ENCODE data around the gene NOTO.
"Not testable (repeated sequence)": the region's sequence is repeated elsewhere in the genome, so short reads cannot be mapped to it uniquely, and the experiment has no call there.

The NOTO gene

GRCh38 chr2:73202156-73203054 lies at the start of gene NOTO:
NOTO (plus strand) TSS chr2:73202574; CDS start chr2:73202667, 93 bp downstream.
- DNase-seq (ENCODE audit: low read depth, low spot score), result no peak

GRCh38 chr2:73156539-73157124 lies 45.7 kb upstream of the NOTO start:
- DNase-seq (ENCODE audit: low read depth, low spot score), result no peak

- DNase-seq (ENCODE audit: low read depth, low spot score), result no peak
Observed at GRCh38 chr2:73162856-73163391, 39.5 kb upstream of the NOTO start.

- DNase-seq (ENCODE audit: low read depth, low spot score), result no peak
Observed at GRCh38 chr2:73163483-73164367, 38.6 kb upstream of the NOTO start.

- DNase-seq (ENCODE audit: low read depth, low spot score), result not testable (repeated sequence)
Observed at GRCh38 chr2:73165978-73166377, 36.4 kb upstream of the NOTO start.

- not testable (repeated sequence) for DNase-seq (ENCODE audit: low read depth, low spot score)
Observed at GRCh38 chr2:73166813-73167212, 35.6 kb upstream of the NOTO start.

- not testable (repeated sequence) for DNase-seq (ENCODE audit: low read depth, low spot score)
Observed at GRCh38 chr2:73168348-73168747, 34.0 kb upstream of the NOTO start.

- DNase-seq (ENCODE audit: low read depth, low spot score), result not testable (repeated sequence)
Observed at GRCh38 chr2:73170341-73170740, 32.0 kb upstream of the NOTO start.

- DNase-seq (ENCODE audit: low read depth, low spot score), result no peak
Observed at GRCh38 chr2:73172963-73173362, 29.4 kb upstream of the NOTO start.

- no peak for DNase-seq (ENCODE audit: low read depth, low spot score)
Observed at GRCh38 chr2:73173781-73174180, 28.6 kb upstream of the NOTO start.

- DNase-seq (ENCODE audit: low read depth, low spot score), result no peak
Observed at GRCh38 chr2:73174244-73174643, 28.1 kb upstream of the NOTO start.

- DNase-seq (ENCODE audit: low read depth, low spot score), result no peak
Observed at GRCh38 chr2:73174941-73175662, 27.3 kb upstream of the NOTO start.

- no peak for DNase-seq (ENCODE audit: low read depth, low spot score)
Observed at GRCh38 chr2:73175663-73176204, 26.6 kb upstream of the NOTO start.

GRCh38 chr2:73176205-73176880 lies 26.0 kb upstream of the NOTO start:
- DNase-seq (ENCODE audit: low read depth, low spot score), result no peak

GRCh38 chr2:73176881-73177644 lies 25.3 kb upstream of the NOTO start:
- no peak for DNase-seq (ENCODE audit: low read depth, low spot score)

GRCh38 chr2:73177645-73178255 lies 24.6 kb upstream of the NOTO start:
- DNase-seq (ENCODE audit: low read depth, low spot score), result no peak

- no peak for DNase-seq (ENCODE audit: low read depth, low spot score)
Observed at GRCh38 chr2:73185965-73186364, 16.4 kb upstream of the NOTO start.

- no peak for DNase-seq (ENCODE audit: low read depth, low spot score)
Observed at GRCh38 chr2:73187549-73187948, 14.8 kb upstream of the NOTO start.

GRCh38 chr2:73197579-73197978 lies 4.8 kb upstream of the NOTO start:
- no peak for DNase-seq (ENCODE audit: low read depth, low spot score)
